ENCODE measurements around the gene EZH1.

DNA sequence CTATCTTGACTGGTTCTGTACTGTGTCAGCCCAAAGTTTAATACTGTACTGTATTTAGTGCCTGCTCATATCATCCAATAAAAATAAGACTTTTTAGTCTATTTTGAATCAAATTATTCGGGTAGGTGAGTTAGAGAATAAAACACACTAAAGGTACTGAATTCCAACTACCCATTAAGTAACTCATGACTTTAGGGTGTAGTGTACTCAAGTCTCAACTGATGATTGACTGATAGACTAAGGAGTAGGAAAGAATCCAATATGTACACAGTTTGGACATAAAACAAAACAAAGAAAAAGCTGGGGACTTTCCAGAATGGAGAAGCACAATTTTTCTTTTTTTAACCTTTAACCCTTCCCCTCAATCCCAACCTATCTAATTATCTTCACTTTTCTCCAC, 4.1 kb downstream of the EZH1 start:
- TF ChIP-seq ZNF384 (IDR thresholded peaks at IDR 0.05) (no peak), FOXA1 (IDR thresholded peaks at IDR 0.05) (no peak), HDGF (IDR thresholded peaks at IDR 0.05; ENCODE audit: borderline replicate concordance) (no peak), FOXM1 (IDR thresholded peaks at IDR 0.05; ENCODE audit: borderline replicate concordance) (no peak)

Data from HEK293T (cell line).